ENCODE measurements around the gene NUP155.
"Not testable (repeated sequence)": the region's sequence is repeated elsewhere in the genome, so short reads cannot be mapped to it uniquely, and the experiment has no call there.

The NUP155 gene

DNA sequence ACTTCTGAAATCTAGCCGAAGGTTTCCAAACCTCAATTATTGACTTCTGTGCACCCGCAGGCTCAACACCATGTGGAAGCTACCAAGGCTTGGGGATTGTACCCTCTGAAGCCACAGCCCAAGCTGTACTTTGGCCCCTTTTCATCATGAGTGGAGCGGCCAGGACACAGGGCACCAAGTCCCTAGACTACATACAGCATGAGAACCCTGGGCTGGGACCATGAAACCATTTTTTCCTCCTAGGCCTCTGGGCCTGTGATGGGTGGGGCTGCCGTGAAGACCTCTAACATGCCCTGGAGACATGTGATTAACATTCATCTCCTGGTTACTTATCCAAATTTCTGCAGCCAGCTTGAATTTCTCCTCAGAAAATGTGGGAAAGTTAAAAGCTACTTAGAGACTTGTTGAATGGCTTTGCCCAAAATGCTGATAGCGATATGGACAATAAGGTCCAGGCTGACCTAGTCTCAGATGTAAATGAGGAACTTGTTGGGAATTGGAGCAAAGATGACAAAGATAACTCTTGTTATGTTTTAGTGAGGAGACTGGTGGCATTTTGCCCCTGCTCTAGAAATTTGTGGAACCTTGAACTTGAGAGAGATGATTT is 87.6 kb downstream of the NUP155 start:
- in situ Hi-C loops (cut with MboI; ENCODE audit: low sequenced_read_pairs): no loop called here

DNA sequence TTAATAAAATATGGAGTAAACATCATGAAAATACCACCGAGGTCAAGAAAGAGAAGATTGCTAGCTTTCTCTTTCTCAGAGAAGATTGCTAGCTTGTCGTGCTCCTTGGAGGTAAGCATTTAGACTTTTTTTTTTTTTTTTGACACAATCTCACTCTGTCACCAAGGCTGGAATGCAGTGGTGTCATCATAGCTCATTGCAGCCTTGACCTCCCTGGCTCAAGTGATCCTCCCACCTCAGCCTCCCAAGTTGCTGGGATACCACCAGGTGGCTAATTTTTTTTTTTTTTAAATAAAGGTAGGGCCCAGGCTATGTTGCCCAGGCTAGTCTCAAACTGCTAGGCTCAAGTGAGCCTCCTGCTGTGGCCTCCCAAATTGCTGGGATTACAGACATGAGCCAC is 95.4 kb downstream of the NUP155 start:
- in situ Hi-C loops (cut with MboI; ENCODE audit: low sequenced_read_pairs): no loop called here

DNA sequence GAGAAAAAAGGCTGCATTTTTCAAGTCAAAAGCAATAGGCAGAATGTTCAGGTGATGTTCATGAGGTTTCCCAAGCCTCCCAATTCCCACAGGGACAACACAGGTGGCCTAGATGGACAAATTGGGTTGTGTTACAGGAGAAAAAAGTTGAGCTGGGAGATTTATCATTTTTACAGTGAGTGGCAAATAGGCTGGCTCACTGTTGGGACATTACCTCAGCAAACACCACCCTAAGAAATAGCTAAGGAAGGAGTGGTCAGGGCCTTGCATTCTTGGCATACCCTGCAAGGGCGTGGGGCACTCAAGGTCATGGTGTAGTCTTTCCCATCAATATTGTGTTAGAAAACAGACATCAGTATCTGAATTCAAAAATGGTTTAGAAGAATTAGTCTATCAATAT is 98.4 kb downstream of the NUP155 start:
- in situ Hi-C loops (cut with MboI; ENCODE audit: low sequenced_read_pairs): no loop called here

DNA sequence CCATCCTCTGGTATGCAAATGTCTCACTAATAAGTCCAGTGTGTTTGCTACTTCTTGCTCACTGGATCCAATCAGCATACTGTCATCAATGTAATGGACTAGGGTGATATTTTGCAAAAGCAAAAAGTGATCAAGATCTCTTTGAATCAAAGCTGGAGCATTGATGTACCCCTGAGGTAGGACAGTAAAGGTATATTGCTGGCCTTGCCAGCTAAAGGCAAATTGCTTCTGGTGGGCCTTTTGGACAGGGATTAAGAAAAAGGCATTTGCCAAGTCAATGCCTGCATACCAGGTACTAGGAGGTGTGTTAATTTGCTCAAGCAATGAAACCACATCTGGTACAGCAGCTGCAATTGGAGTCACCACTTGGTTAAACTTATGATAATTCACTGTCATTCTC is 102.8 kb downstream of the NUP155 start:
- in situ Hi-C loops (cut with MboI; ENCODE audit: low sequenced_read_pairs): not testable (repeated sequence)

GRCh38 chr5:37255774-37256358 is 115.0 kb downstream of the NUP155 start:
- in situ Hi-C loops (cut with MboI; ENCODE audit: low sequenced_read_pairs): no loop called here

GRCh38 chr5:37254581-37254980 is 116.3 kb downstream of the NUP155 start:
- in situ Hi-C loops (cut with MboI; ENCODE audit: low sequenced_read_pairs): no loop called here

- in situ Hi-C loops (cut with MboI; ENCODE audit: low sequenced_read_pairs): no loop called here
Measured at GRCh38 chr5:37251665-37252064, 119.2 kb downstream of the NUP155 start.

- in situ Hi-C loops (cut with MboI; ENCODE audit: low sequenced_read_pairs): no loop called here
Measured at GRCh38 chr5:37249815-37250164, 121.1 kb downstream of the NUP155 start.

DNA sequence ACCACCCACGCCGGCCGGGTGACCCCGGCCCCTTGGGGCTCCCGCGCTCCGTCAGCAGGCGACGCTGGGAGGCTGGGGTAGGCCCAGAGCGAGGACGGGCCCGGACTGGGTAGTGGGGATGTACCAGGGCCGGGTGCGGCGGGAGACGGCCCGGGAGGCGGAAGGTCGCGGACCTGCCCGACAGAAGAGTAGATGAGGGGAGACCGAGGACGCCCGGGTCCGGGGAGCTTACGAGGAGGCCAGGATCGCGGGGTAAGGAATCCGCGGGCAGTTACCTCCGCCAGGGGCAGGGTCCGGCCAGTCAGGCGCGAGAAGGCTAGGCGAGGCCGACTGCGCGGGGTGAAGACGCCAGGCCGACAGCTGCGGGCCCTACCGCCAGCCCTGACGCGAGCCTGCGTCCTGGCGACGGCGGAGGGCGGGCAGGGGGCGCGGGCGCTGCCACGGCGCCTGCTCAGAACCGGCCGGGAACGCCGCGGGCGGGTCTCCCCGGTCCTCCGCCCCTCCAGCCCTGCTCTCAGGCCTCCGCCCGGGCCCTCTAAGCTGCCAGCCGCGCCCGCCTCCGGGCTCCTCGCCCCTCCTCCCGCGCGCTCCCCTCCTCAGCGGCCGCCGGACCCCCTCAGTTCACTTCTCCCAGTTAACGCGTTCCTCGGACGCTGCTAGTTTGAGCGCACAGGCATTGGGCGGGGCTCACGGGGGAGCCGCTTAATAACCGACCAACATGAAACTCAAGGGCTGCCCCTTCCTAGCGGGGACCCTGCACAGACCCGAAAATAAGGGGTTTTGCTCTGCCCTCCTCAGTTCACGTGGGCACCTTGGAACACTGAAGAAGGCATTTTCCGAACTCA is 121.7 kb downstream of the NUP155 start, which contains the start of gene CPLANE1:
Gene CPLANE1, minus strand, starts transcription at position 407 of the 845 bp plus-strand sequence. CDS start 1,678 bp downstream, outside the sequence.
- in situ Hi-C loops (cut with MboI; ENCODE audit: low sequenced_read_pairs): no loop called here

- in situ Hi-C loops (cut with MboI; ENCODE audit: low sequenced_read_pairs): no loop called here
Measured at GRCh38 chr5:37248421-37248969, 122.4 kb downstream of the NUP155 start.

- in situ Hi-C loops (cut with MboI; ENCODE audit: low sequenced_read_pairs): no loop called here
Measured at GRCh38 chr5:37247496-37247895, 123.4 kb downstream of the NUP155 start.

GRCh38 chr5:37247036-37247435 is 123.9 kb downstream of the NUP155 start:
- in situ Hi-C loops (cut with MboI; ENCODE audit: low sequenced_read_pairs): no loop called here

Data from hTERT RPE-1 (cell line).